NCI-H1417 (cell line): ENCODE measurements around the gene SH3BP5.

Experiments
- DNase-seq, 3 experiments: peaks; one replicate each; lab custom pipeline; 2025; lab: John Stamatoyannopoulos, UW

Gene SH3BP5

GRCh38 chr3:15253023-15253697, 79.2 kb downstream of the SH3BP5 start:
- DNase-seq = no peak

DNA sequence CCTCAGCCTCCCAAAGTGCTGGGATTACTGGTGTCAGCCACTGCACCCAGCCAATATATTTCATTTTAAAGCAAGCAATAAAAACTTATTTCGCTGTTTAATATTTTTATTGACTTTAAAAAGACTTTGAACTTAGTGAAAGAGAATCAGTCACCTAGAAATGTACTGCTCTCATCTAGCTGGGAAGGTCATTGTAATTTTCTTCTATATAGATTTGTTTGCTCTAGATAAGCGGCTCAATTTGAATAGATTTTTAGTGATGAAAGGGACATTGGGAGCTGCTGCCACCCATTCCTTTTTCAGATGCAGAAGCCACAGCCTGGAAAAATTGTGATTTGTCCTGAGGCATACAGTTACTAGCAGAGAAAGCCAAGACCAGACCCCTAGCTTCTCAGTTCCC, 86.2 kb downstream of the SH3BP5 start:
- no peak for DNase-seq

GRCh38 chr3:15243822-15244482, 88.4 kb downstream of the SH3BP5 start:
- no peak for DNase-seq

- DNase-seq = peak in 1 of 3 experiments; percentile 26
Observed at GRCh38 chr3:15241341-15241740, 91.0 kb downstream of the SH3BP5 start.

- no peak for DNase-seq
Observed at GRCh38 chr3:15229262-15229661, 103.1 kb downstream of the SH3BP5 start.

DNA sequence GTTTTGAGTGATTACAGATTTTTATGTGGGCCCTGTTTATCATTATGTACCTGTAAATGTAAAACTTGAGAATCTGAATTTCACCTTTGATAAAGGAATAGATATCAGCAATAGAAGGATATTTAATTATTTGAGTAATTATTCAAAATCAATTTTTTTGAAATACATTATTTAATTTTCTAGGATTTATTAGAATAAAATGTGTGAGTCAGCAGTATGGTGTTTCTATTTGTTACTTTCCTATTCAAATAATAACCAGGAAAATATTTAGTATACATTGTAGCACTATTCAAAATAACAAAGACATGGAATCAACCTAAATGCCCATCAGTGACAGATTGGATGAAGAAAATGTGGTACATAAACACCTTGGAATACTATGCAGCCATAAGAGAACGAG, 104.2 kb downstream of the SH3BP5 start:
- DNase-seq = no peak

GRCh38 chr3:15223685-15224572, 108.5 kb downstream of the SH3BP5 start:
- peak in 1 of 3 experiments; percentile 35 for DNase-seq

GRCh38 chr3:15221574-15222217, 110.7 kb downstream of the SH3BP5 start:
- DNase-seq = no peak

DNA sequence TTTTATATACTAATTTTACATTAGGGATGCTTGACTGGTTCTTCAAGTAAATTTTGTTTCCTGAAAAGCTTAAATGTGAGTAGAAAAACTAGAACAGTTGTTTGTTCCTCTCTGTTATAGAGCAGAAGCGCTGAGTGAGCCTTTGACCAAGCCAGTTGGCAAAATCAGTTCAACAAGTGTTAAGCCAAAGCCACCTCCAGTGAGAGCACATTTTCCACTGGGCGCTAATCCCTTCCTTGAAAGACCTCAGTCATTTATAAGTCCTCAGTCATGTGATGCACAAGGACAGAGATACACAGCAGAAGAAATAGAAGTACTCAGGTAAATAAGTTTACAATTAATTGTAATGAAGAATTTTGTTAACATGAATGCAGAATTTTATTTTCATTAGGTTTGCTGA, 111.7 kb downstream of the SH3BP5 start:
- no peak for DNase-seq

DNA sequence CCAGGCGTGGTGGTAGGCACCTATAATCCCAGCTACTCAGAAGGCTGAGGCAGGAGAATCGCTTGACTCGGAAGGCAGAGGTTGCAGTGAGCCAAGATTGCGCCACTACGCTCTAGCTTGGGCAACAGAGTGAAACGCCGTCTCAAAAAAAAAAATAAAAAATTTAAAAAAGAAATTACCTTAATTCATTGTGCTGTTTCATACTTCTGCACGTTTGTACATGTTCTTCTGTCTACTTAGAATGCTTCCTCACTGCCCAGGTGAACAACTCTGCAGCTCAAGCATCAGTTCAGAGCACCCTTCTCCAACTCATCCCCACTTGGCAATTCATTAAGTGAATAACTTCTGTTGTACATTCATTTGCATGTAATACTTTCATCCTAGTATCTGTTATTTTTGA, 112.3 kb downstream of the SH3BP5 start:
- no peak for DNase-seq

DNA sequence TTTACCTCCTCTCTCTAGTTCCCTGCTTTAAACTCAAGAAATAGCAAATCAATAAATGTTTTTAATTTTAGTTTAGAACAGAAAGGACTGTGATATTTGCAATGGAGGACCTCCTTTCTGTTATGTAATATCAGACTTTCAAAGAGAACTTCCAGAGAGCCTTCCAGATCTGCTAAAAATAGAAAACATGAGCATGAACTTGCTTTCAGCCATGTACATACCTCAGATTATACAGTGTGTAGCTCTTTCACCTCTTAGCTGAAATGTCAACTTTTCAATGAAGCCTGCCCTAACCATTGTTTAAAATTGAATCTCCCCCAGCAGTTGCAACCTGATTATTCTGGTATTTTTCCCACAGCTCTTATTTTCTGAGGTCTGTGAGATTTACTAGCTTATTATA, 113.7 kb downstream of the SH3BP5 start:
- DNase-seq = no peak

- no peak for DNase-seq
Observed at GRCh38 chr3:15217841-15218267, 114.5 kb downstream of the SH3BP5 start.

DNA sequence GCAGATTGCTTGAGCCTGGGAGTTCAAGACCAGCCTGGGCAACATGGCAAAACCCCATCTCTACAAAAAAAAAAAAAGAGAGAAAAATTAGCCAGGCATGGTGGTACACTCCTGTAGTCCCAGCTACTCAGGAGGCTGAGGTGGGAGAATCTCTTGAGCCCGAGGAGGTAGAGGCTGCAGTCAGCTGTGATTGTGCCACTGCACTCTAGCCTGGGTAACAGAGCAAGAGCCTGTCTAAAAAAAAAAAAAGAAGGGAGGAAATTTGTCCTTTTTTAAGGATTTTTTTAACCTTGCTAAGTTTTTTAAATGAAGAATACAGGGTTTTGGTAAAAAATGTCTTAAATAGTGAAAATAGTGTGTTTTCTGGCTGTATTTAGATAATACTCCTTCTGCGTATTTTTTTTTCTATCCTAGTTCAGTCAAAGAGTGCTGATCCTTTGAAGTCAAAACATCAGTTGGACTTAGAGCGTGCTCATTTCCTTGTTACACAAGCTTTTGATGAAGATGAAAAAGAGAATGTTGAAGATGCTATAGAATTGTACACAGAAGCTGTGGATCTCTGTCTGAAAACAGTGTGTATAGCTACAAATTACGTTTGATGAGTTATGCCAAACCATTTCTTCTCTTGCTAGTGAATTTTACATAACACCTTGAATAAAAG, 115.2 kb downstream of the SH3BP5 start:
- DNase-seq = no peak

- DNase-seq = no peak
Observed at GRCh38 chr3:15216501-15216900, 115.9 kb downstream of the SH3BP5 start.

DNA sequence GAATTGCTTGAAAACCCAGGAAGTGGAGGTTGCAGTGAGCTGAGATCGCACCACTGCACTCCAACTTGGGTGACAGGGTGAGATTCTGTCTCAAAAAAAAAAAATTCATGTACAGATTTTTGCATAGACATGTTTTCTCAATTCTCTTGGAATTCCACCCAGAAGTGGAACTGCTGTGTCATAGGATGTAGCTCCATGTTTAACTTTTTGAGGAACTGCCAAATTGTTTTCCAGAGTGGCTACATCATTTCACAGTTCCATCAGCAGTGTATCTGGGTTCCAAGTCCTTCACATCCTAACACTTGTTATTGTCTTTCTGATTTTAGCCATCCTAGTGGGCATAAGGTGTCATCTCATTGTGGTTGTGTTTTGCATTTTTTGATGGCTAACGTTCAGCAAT, 116.4 kb downstream of the SH3BP5 start:
- DNase-seq = no peak

- DNase-seq = no peak
Observed at GRCh38 chr3:15214758-15215157, 117.6 kb downstream of the SH3BP5 start.

DNA sequence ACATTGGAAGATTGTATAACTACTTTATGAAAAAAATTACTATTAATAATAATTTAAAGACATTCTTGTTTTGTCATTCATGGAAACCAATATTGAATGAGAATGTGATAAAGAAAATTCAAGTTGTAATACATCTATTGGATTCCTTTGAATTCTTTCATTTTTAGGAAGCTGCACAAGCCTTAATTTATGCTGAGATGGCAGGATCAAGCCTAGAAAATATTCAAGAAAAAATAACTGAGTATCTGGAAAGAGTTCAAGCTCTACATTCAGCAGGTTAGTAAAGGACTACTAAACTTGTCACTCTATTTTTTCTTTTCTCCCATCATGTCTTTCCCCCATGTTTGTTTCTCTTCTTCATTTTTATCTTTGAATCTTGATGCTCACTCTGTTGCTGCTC, 120.4 kb downstream of the SH3BP5 start:
- DNase-seq = no peak

DNA sequence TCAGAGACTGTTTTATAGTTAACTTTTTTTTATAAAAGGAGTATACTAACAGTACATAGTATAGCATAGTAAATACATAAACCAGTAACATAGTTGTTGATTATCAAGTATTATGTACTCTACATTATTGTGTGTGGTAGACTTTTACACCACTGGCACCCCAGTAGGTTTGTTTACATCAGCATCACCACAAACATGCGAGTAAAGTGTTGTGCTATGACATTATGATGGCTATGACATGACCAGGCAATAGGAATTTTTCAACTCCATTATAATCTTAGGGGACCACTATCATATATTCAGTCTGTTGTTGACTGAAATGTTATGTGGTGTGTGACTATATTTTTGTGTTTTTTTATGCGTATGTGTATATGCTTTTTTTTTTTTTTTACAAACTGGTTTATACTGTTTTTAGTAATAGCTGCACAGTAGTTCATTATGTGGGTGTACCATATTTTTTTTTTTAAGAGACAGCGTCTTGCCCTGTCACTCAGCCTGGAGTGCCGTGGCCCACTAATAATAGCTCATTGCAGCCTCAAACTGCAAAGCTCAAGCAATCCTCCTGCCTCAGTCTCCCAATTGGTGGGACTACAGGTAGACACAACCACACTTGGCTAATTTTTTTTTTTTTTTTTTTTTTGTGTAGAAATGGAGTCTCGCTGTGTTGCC, 124.4 kb downstream of the SH3BP5 start:
- DNase-seq = no peak

- no peak for DNase-seq
Observed at GRCh38 chr3:15206662-15207576, 125.5 kb downstream of the SH3BP5 start.
